Natural killer cell (primary cell): ENCODE measurements around the gene LMOD1. TPM values are rescaled to one million over a fixed set of nuclear protein-coding genes. Genes with fewer than 3 reads are reported as not detected.
"Not testable (repeated sequence)": the region's sequence is repeated elsewhere in the genome, so short reads cannot be mapped to it uniquely, and the experiment has no call there.

Experiments used
- ATAC-seq, 3 donors: fragments of 150-1000 bp in 2 of 3; fragments of 200-7000 bp in 1 of 3; cut with Tn5 transposase; 1 replicate in 1 of 3; 2 replicates in 2 of 3; pipeline ENCODE4 v1.10.0; 2021; ENCODE audit warnings: mild to moderate bottlenecking in 2 of 3, moderate library complexity in 2 of 3
- DNase-seq, 2 donors: peaks; one replicate each; pipeline versions ENCODE4 v3.0.0 to v3.0.0-alpha.2; 2013 to 2021; ENCODE audit warnings: mixed read lengths in 1 of 2
- H3K27ac ChIP-seq: one replicate; pipeline ENCODE4 v1.5.1; 2013; ENCODE audit warnings: mild to moderate bottlenecking, low read length
- H3K27me3 ChIP-seq: one replicate; pipeline ENCODE4 v1.6.1; 2013; ENCODE audit warnings: low read length; ENCODE audit not compliant: control insufficient read depth, insufficient read depth
- H3K36me3 ChIP-seq: one replicate; pipeline ENCODE4 v1.6.1; 2013; ENCODE audit warnings: low read length; ENCODE audit not compliant: control insufficient read depth, insufficient read depth
- H3K4me1 ChIP-seq: one replicate; pipeline ENCODE4 v1.6.1; 2013; ENCODE audit warnings: low read length; ENCODE audit not compliant: control insufficient read depth, insufficient read depth
- H3K4me3 ChIP-seq: one replicate; pipeline ENCODE4 v1.5.1; 2013; ENCODE audit warnings: low read length
- H3K9me3 ChIP-seq: one replicate; pipeline ENCODE4 v1.6.1; 2013; ENCODE audit warnings: low read length; ENCODE audit not compliant: control insufficient read depth, insufficient read depth
- H3K27ac Mint-ChIP-seq, 2 donors: one replicate each; pipeline ENCODE4 v1.8.0; 2022; ENCODE audit warnings: mild to moderate bottlenecking in 2 of 2, mixed read lengths in 2 of 2, moderate library complexity in 1 of 2
- H3K27me3 Mint-ChIP-seq, 2 donors: one replicate each; pipeline ENCODE4 v1.8.0; 2022; ENCODE audit warnings: low read depth in 2 of 2, mixed read lengths in 2 of 2
- H3K36me3 Mint-ChIP-seq: one replicate; pipeline ENCODE4 v1.8.0; 2022; ENCODE audit warnings: mixed read lengths
- H3K4me1 Mint-ChIP-seq, 2 donors: one replicate each; pipeline ENCODE4 v1.8.0; 2022; ENCODE audit warnings: mixed read lengths in 2 of 2
- H3K4me3 Mint-ChIP-seq: one replicate; pipeline ENCODE4 v1.8.0; 2022; ENCODE audit warnings: mild to moderate bottlenecking, moderate library complexity, mixed read lengths
- H3K9me3 Mint-ChIP-seq, 2 donors: one replicate each; pipeline ENCODE4 v1.8.0; 2022; ENCODE audit warnings: mixed read lengths in 2 of 2
- CTCF ChIP-seq: fragments of 200-600 bp; IDR thresholded peaks from one replicate; pipeline ENCODE4 v1.8.0; 2022; ENCODE audit warnings: antibody characterized with exemption
- WGBS: methylation state at CpG from one replicate; pipeline ENCODE4 v1.1.7; 2013; ENCODE audit warnings: missing lambda C conversion rate; ENCODE audit not compliant: insufficient coverage; 5-methylcytosine and 5-hydroxymethylcytosine counted together
- intact Hi-C: fragments of 100-400 bp; cut with micrococcal nuclease; formaldehyde crosslinking; loops from one replicate; pipeline ENCODE4 v1.14.2; 2022
- total RNA-seq, 4 donors: library from RNA; stranded (reverse); fragments of 120-200 nt in 1 of 4; gene quantifications; one replicate each; pipeline versions ENCODE4 v1.2.3 to v1.2.4, GENCODE V29; 2013 to 2022

The LMOD1 gene
- total RNA-seq, 3 donors from 2014 or later (not counting 1 experiment from before 2014, with no cell fraction given) = not detected

GRCh38 chr1:201859424-201859823 lies 86.9 kb downstream of the LMOD1 start:
- Mint-ChIP-seq H3K9me3 (no peaks in the 10 kb centered on the region), H3K36me3 (peaks cover 35% of the 10 kb centered on the region), H3K27me3 (no peaks in the 10 kb centered on the region), H3K4me3 (no peak overlapping the region), H3K27ac (no peak overlapping the region), H3K4me1 (no peaks in the 10 kb centered on the region)
- WGBS = 99% methylated on average over 4 of the region's 5 CpGs
- DNase-seq = no peak
- intact Hi-C loops = no loop called here
- H3K36me3 ChIP-seq = peaks cover 66% of the 10 kb centered on the region
- no peaks in the 10 kb centered on the region for H3K27me3 ChIP-seq
- no peak for ATAC-seq
- TF ChIP-seq CTCF = no peak
- H3K27ac ChIP-seq = no peak overlapping the region
- no peak overlapping the region for H3K4me3 ChIP-seq
- H3K9me3 ChIP-seq = no peaks in the 10 kb centered on the region
- no peaks in the 10 kb centered on the region for H3K4me1 ChIP-seq

- ATAC-seq, H3K4me1 ChIP-seq, intact Hi-C loops, H3K4me1 Mint-ChIP-seq, H3K4me3 Mint-ChIP-seq, H3K4me3 ChIP-seq, H3K27me3 Mint-ChIP-seq, H3K27ac ChIP-seq, DNase-seq, H3K27me3 ChIP-seq, H3K9me3 ChIP-seq, H3K9me3 Mint-ChIP-seq, H3K27ac Mint-ChIP-seq: not testable (repeated sequence)
- H3K36me3 ChIP-seq = peaks cover 84% of the 10 kb centered on the region
- WGBS = 100% methylated on average over 2 of the region's 2 CpGs
- peaks cover 47% of the 10 kb centered on the region for H3K36me3 Mint-ChIP-seq
Observed at GRCh38 chr1:201856722-201857121, 89.6 kb downstream of the LMOD1 start.

- intact Hi-C loops = no loop called here
- Histone ChIP-seq H3K4me3 (no peak overlapping the region), H3K27me3 (no peaks in the 10 kb centered on the region), H3K27ac (no peak overlapping the region), H3K36me3 (peaks cover 73% of the 10 kb centered on the region), H3K9me3 (no peaks in the 10 kb centered on the region), H3K4me1 (no peaks in the 10 kb centered on the region)
- DNase-seq (no peak), ATAC-seq (no peak)
- peaks cover 8 to 10% of the 10 kb centered on the region in 2 donors for H3K4me1 Mint-ChIP-seq
- H3K27me3 Mint-ChIP-seq = no peaks in the 10 kb centered on the region
- H3K9me3 Mint-ChIP-seq = no peaks in the 10 kb centered on the region
- TF ChIP-seq CTCF = no peak
- H3K4me3 Mint-ChIP-seq = no peak overlapping the region
- H3K36me3 Mint-ChIP-seq = peaks cover 33% of the 10 kb centered on the region
- 100% methylated on average over 1 of the region's 1 CpG for WGBS
- no peak overlapping the region for H3K27ac Mint-ChIP-seq
Observed at GRCh38 chr1:201851949-201852348, 94.4 kb downstream of the LMOD1 start.

- H3K27me3 Mint-ChIP-seq = no peaks in the 10 kb centered on the region
Observed at GRCh38 chr1:201850053-201850397, 96.3 kb downstream of the LMOD1 start.

More at GRCh38 chr1:201850053-201850397, 96.3 kb downstream of the LMOD1 start:
- intact Hi-C loops = no loop called here
- no peaks in the 10 kb centered on the region for H3K9me3 ChIP-seq
- Mint-ChIP-seq H3K36me3 (peaks cover 16% of the 10 kb centered on the region), H3K9me3 (no peaks in the 10 kb centered on the region), H3K27ac (no peak overlapping the region), H3K4me1 (peaks cover 8 to 20% of the 10 kb centered on the region in 2 donors), H3K4me3 (no peak overlapping the region)
- H3K4me1 ChIP-seq = no peaks in the 10 kb centered on the region
- H3K27ac ChIP-seq = no peak overlapping the region
- no peak for TF ChIP-seq CTCF
- H3K27me3 ChIP-seq = no peaks in the 10 kb centered on the region
- no peak for DNase-seq
- no peak for ATAC-seq
- WGBS = no CpG with 5 or more reads among the region's 1 CpG
- peaks cover 53% of the 10 kb centered on the region for H3K36me3 ChIP-seq
- no peak overlapping the region for H3K4me3 ChIP-seq
